ENCODE measurements around the gene KRTAP5-3.
A peak's percentile ranks its signal among the peaks of the same experiment; 100 is the strongest.

Gene KRTAP5-3

DNA sequence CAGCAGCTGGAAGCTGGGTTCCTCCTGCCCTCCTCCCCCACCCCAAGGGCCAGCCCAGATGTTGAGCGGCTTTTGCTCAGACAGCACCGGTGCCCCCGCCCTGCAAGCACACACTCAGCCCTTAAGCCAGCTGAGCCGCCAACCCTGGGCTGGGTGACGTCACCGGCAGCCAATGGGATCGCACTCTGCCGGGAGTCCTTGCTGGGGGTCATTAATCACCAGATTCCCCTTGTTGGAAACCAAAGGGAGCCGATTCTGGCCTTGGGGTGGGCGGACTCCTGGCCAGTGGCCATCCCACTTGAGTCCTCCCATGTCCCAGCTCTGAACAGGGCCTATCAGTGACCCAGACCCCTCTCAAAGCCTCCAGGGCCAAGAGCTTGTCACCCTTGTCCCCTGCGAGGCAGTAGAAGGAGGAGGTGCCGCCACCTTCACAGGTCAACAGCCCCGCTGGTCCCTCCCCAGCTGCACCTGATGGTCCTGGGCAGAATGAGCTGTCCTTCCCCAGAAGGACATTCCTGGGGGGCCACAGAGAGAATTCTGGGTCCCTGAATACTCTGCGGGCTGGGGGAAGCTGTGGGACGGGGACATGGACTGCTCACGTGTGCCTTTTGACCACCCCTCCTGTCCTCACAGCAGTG lies 43.6 kb downstream of the KRTAP5-3 start:
- peak; percentile 91 for DNase-seq (ENCODE audit: low spot score)

DNA sequence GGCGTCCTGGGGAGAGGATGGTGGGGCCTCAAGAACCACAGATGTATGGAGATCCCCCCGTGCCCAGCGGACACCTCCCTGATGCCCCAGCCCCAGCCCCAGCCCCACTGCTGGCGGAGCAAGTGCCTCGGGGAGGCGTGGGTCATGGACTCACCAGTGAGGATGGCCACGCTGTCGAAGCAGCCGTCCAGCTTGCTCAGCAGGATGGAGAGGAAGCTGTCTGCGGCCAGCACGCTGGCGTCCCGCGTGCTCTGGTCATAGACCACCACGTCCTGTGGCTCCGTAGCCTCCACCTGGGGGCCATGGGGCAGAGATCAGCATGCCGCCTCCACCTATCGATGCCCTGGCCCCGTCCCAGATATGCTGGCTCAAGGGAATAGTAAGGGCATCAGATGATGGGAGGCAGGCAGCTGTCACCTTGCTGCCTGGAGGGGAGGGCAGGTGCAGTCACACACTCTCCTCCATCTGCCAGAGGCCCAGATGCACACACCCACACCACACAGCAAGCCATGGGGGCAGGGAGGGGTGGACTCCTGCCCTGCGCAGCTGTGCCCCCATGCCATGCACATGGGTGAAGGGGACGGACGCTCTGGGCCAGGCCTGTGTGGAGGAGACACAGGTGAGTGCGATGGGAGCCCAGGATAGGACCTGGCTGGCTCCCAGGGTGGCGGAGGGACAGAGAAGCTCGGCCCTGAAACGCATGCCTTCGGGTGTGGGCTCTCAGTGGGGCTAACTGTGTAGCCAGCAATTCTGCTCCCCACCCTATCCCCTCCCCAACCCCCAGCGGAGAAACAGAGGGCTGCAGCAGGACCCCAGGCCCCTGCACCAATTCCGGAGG lies 44.3 kb downstream of the KRTAP5-3 start:
- DNase-seq (ENCODE audit: low spot score): no peak

DNA sequence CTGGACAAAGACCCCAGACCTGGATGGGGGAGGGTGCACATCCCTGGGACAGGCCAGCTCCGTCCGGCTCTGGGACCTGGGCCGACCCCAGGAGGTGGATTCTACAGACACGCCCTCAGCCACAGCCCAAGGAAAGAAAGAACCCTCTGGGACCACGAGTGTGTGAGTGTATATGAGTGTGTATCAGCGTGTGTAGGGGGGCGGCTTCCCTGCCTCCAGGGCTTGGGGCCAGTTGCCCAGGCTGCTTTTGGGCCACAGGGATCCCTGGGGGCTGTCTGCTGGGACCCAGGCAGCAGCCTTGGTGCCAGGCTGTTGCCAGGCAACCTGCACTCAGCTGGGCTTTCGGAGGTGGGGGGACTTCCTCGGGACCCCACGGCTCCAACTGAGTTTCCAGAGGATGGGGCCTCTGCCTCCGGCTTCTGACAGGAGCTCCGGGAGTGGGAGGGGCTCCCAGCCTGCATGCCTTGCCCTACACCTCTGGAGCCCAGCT lies 45.1 kb downstream of the KRTAP5-3 start:
- DNase-seq (ENCODE audit: low spot score): no peak

DNA sequence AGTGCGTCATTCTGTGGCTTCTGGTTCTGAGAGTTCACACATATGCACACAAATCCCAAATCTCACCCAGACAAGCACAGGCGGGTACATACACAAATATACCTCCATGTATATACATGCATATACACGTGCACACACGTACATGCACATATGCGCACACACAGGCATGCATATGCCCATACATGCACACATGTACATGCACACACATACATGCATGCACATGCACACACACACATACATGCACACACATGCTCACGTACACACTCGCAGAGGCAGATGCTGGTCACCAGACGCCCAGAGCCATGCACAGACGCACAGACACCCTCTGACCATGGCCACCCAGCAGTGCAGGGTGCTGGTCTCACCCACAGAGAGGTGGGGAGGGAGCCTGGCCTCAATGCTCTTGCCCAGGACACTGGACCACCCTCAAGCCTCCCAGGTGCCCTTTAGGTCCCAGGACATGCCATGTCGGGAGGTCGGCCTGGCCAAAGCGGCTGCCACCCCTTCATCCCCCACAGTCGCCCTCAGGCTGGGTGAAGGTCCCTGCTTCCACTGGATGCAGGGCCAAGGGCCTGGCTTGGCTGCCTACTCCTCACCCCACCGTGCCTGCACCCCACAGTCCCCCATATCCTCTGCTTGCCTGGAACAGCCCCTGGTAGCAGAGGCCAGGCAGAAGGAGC lies 45.7 kb downstream of the KRTAP5-3 start:
- no peak for DNase-seq (ENCODE audit: low spot score)

DNA sequence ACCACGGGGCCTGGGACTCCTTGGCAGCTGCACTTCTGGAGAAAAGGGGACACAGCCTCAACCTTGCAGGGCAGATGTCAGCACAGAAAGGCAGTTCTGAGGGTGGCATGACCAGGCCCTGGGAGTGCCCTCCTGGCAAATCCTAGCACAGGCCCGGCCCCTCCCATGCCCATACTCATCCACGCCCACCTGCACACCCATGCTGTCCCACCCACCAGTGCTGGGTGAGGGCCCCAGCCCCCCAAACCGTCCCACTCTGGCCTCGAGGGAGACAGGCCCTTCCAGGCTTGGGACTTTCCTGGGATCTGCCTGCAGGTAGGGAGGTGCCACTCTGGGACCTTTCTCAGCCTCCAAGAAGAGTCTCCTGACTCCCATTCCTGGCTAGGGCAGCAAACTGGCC lies 46.3 kb downstream of the KRTAP5-3 start:
- no peak for DNase-seq (ENCODE audit: low spot score)

DNA sequence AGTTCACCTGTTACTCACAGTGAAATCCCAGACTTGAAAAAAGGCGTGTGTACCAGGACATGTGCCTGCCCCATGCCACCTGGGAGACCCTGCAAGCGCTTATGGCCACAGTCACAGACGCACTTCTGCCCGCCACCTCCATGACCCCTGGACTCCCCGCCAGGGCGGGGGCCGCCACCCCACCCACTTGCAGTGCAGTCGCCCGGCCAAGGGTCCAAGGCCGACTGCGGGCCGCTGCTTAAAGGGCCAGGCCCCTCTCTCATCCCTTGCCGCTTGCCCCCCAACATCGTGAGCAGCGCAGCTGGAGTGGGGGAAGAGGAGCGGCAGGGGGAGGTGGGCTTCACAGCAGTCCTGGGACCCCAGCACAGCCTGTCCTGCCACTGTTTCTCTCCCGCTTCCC lies 47.0 kb downstream of the KRTAP5-3 start:
- DNase-seq (ENCODE audit: low spot score): no peak

DNA sequence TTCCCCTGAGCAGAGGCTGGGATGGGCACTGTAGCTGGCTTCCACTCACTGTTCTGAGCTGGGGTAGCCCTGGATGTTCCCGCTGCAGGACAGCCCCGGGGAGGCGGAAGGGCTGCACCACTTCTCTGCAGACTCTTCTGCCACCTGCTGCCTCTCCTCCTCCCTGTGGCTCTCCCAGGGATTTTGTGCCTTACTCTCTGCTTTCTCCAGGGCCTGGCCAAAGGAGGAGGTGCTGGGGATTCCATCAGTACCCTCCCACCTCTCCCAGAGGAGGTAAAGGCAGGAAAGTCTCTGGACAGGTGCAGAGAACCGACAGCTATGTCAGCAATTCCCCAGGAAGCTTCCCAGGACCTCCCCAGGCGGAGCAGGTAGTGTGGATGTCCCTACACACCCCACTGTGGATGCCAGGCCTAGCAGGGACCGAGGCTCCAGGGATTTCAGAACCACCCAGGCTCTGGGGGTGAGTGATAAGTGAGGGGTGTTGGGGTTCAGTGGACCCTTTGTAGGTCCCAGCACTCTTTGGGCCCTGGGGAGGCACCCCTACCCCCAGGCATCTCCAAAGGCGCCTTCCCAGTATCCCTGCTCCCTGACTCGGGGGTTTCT lies 47.5 kb downstream of the KRTAP5-3 start:
- DNase-seq (ENCODE audit: low spot score): no peak

DNA sequence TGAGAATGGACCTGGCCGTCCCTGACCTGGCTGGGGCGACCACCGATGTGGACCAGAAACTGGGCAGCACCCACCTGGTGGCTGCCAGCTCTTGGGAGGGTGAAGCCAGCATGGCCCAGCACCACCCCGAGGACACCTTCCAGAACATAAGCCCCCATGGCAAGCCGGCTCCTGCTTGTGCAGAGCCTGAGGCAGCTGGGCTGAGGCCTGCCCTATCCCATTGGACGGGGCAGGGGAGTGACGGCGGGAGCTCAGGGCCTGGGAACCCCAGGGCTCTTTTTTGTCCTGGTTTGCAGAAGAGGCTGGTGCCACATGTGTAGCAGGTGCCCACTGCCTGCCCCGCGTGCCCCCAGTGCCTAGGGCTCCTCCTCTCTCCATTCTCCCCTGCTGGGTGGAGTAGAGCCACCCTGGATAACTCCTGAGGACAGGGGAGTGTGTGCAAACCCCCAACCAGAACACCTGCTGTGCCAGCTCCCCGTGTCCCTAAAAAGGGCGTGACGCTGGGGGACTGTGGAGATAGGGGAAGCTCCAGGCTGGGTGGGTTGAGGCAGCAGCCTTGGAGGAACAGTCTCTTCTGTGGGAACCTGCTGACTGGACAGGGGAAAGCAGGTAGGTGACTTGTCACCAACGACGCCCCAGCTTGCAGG lies 48.1 kb downstream of the KRTAP5-3 start:
- no peak for DNase-seq (ENCODE audit: low spot score)

DNA sequence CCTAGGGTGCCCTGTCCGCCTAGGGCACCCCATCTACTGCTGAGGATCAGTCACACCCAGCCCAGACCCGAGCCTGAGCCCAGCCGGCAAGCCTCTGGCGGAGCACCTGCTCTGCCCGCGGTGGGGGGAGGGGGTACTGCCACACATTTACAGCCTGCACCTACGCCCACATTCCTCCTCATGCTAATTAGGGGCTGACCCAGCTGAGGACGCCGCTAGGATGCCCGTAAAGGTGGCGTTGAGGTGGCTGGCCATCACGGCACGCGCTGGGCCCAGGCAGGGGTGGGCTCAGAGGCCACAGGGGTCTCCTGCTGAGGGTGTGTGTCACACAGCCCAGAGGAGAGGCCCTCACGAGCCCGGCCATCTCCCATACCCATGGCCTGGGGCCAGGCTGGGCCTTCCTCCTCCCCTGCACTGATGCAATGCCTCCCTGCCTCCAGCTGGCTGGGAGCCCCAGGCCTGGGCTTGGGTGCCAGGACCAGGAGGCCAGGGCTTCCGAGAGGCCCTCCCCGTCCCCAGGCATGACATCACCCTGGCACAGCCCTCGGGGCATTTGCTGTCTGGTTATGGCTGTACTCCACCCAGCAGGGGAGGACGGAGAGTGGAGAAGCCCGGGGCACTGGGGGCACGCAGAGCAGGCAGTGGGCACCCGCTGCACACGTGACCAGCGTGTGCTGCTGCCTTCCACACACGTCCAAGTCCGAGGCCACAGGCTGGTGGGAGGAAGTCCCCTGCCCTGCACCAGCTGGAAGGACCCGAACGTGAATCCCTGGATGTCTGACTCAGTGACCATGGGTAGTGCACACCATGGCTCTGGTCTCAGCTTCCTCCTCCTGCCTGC lies 48.9 kb downstream of the KRTAP5-3 start:
- DNase-seq (ENCODE audit: low spot score): peak; percentile 77

DNA sequence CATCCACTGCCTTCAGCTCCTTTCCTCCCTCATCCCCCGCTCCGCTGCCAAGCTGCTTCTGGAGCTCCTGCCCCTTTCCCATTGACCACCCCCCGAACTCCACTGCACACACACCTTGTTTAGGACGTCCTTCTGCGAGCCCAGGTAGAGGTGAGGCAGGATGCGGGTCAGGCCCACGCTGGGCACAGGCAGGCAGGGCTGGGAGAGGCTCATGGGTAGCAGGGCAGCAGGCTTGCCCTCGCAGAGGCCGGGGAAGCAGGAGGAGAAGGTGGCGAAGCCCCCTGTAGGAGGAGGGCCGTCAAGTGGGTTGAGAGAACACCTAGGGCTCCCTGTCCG lies 49.5 kb downstream of the KRTAP5-3 start:
- no peak for DNase-seq (ENCODE audit: low spot score)

DNA sequence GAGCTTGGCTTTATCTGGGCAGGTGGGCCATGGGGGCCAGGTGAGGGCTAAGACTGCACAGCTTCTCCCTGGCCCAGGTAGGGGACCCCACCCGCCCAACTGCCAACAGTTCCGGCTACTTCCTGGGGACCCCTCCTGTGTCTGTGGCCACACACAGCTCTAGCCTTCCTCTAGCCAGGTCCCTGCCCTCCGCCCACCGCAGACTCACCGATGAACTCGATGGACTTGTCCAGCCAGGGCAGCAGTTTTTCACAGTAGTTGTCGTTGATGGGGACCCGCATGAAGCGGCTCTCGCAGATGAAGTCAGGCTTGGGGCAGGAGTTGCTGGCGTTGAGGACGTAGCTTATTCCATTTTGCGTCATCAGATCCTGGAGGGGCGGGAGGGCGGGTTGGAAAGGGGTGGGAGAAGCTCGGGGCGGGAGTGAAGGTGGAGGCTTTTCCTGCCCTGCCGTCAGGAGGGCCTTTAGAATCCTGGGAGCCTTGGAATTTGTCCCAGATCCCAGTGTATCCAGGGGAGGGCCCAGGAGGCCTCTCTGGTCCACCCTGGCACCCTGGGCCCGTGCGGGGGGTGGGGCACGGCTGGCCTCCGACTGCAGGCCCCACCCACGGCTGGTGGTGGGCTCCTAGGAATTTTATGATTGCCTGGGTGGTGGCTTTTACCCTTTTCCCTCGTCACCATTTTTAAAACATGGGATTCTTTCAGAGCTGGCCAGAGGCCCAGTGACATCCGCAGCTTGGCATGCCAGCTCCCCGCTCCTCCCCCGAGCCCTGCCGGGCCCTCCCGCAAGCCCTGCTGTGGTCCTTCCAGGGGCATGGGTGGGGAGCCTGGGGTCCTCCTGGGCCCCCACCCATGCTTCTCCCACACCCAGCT lies 50.1 kb downstream of the KRTAP5-3 start:
- DNase-seq (ENCODE audit: low spot score): no peak

Measured in iPS-NIHi11 (cell line).